GM12891 (cell line): ENCODE data around the gene ZNF207.

ENCODE experiments used
- PAX5 ChIP-seq: IDR thresholded peaks from 2 replicates; pipeline ENCODE4 v1.6.1; 2011; ENCODE audit warnings: low read length, moderate library complexity, mild to moderate bottlenecking; ENCODE audit not compliant: insufficient read depth, severe bottlenecking
- POLR2A ChIP-seq: IDR thresholded peaks from 2 replicates; pipeline ENCODE4 v1.6.1; 2011; ENCODE audit warnings: low read depth, low read length, control low read depth
- POLR2AphosphoS5 ChIP-seq: IDR thresholded peaks from 2 replicates; pipeline ENCODE4 v1.6.1; 2011; ENCODE audit warnings: low read depth, low read length, control low read depth
- POU2F2 ChIP-seq: IDR thresholded peaks from 2 replicates; pipeline ENCODE4 v1.6.1; 2011; ENCODE audit warnings: low read depth, mild to moderate bottlenecking, control low read depth, low read length, moderate library complexity
- SPI1 ChIP-seq: IDR thresholded peaks from 2 replicates; pipeline ENCODE4 v1.6.1; 2011; ENCODE audit warnings: low read depth, low read length, control low read depth
- TAF1 ChIP-seq: IDR thresholded peaks from 2 replicates; pipeline ENCODE4 v1.6.1; 2011; ENCODE audit warnings: low read depth, low read length, control low read depth

- TF ChIP-seq TAF1 (no peak), POLR2A (no peak), POLR2AphosphoS5 (no peak), PAX5 (no peak), POU2F2 (no peak), SPI1 (no peak)
Measured at GRCh38 chr17:32348483-32348800, 1.5 kb upstream of the ZNF207 start.
